T-helper 9 cell (primary cell): Measurements from ENCODE around the gene ALB.

Experiments
- DNase-seq: peaks from one replicate; pipeline ENCODE4 v3.0.0-alpha.2; 2020

Gene ALB

DNA sequence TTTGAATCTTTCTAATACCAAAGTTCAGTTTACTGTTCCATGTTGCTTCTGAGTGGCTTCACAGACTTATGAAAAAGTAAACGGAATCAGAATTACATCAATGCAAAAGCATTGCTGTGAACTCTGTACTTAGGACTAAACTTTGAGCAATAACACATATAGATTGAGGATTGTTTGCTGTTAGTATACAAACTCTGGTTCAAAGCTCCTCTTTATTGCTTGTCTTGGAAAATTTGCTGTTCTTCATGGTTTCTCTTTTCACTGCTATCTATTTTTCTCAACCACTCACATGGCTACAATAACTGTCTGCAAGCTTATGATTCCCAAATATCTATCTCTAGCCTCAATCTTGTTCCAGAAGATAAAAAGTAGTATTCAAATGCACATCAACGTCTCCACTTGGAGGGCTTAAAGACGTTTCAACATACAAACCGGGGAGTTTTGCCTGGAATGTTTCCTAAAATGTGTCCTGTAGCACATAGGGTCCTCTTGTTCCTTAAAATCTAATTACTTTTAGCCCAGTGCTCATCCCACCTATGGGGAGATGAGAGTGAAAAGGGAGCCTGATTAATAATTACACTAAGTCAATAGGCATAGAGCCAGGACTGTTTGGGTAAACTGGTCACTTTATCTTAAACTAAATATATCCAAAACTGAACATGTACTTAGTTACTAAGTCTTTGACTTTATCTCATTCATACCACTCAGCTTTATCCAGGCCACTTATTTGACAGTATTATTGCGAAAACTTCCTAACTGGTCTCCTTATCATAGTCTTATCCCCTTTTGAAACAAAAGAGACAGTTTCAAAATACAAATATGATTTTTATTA lies 28.3 kb downstream of the ALB start:
- DNase-seq: no peak

DNA sequence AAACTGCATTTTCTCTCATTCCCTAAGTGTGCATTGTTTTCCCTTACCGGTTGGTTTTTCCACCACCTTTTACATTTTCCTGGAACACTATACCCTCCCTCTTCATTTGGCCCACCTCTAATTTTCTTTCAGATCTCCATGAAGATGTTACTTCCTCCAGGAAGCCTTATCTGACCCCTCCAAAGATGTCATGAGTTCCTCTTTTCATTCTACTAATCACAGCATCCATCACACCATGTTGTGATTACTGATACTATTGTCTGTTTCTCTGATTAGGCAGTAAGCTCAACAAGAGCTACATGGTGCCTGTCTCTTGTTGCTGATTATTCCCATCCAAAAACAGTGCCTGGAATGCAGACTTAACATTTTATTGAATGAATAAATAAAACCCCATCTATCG lies 29.1 kb downstream of the ALB start:
- DNase-seq: no peak

DNA sequence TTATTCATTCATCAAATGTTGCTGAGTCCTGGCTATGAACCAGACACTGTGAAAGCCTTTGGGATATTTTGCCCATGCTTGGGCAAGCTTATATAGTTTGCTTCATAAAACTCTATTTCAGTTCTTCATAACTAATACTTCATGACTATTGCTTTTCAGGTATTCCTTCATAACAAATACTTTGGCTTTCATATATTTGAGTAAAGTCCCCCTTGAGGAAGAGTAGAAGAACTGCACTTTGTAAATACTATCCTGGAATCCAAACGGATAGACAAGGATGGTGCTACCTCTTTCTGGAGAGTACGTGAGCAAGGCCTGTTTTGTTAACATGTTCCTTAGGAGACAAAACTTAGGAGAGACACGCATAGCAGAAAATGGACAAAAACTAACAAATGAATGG lies 30.2 kb downstream of the ALB start:
- no peak for DNase-seq

GRCh38 chr4:73435984-73436383 lies 31.9 kb downstream of the ALB start, which contains the start of gene AFP:
TSS of gene AFP (plus strand) at chr4:73436221. CDS start at chr4:73436263, 42 bp downstream.
- DNase-seq: no peak

- no peak for DNase-seq
Measured at GRCh38 chr4:73436674-73437557, 32.8 kb downstream of the ALB start.

- no peak for DNase-seq
Measured at GRCh38 chr4:73437558-73437956, 33.5 kb downstream of the ALB start.

DNA sequence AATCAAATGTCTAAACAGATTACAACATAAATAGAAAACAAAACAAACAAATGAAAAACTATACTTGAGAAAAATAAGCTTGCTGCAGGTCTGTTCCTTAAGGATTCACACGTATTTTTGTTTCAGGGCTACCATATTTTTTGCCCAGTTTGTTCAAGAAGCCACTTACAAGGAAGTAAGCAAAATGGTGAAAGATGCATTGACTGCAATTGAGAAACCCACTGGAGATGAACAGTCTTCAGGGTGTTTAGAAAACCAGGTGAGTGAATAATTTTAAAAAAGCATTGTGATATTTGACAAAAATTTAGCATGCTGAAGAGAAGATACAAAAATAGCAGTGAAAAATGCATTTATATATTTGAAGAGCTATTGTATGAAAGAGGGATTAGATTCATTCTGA lies 34.0 kb downstream of the ALB start:
- DNase-seq: no peak

DNA sequence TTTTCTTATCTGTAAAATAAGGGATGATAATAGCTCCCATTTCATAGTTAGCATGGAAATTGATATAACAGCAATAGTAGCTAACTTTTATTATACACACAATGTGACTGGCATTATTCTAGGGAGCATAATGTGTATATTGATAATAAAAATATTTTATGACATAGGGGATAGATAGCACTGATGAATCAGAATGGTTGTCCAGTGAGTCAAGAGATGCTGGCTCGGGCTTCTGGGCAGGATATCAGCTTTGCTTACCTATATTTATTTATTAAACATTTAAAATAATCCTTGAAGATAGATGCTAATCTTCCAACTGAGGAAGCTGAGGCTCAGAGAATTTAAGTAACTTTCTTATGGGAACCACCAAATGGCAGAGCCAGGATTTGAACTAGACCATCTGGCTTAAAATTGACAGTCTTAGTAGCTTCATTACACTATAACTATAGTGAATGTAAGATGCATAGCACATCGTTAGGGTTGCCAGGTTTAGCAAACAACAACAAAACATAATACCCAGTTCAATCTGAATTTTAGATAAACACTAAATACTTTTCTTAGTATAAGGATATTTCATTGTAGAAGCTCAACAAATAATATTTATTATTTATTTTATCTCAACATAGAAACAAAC lies 34.6 kb downstream of the ALB start:
- DNase-seq: no peak

- DNase-seq: no peak
Measured at GRCh38 chr4:73439445-73439844, 35.4 kb downstream of the ALB start.

- no peak for DNase-seq
Measured at GRCh38 chr4:73439991-73440390, 35.9 kb downstream of the ALB start.

DNA sequence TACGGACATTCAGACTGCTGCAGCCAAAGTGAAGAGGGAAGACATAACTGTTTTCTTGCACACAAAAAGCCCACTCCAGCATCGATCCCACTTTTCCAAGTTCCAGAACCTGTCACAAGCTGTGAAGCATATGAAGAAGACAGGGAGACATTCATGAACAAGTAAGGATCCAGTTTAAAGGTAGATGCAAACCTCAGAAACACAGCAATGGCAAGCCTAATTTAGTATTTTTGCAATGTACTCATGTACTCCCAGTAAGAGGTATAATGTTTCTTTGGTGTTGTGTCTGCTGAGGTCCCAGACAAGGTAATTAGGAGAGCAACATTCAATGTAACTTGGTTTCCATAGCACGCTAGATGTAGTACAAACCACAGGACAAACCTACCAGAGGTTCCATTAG lies 36.6 kb downstream of the ALB start:
- no peak for DNase-seq

GRCh38 chr4:73442275-73442674 lies 38.2 kb downstream of the ALB start:
- DNase-seq: no peak

DNA sequence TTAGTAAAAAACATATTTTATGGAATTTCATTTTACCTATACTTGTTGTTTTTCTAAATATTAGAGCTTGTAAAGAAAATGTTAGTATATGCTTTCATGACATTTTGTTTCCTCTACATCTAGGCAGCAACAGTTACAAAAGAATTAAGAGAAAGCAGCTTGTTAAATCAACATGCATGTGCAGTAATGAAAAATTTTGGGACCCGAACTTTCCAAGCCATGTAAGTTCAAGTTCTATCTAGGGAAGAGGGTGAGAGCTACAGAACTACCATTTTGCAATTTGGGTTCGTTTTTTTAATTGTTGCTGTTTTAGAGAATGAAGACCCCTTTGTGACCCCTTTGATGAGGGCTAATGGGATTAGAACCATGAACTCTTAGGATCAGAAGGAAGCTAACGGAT lies 39.1 kb downstream of the ALB start:
- DNase-seq: no peak

GRCh38 chr4:73445383-73446335 lies 41.6 kb downstream of the ALB start:
- no peak for DNase-seq

DNA sequence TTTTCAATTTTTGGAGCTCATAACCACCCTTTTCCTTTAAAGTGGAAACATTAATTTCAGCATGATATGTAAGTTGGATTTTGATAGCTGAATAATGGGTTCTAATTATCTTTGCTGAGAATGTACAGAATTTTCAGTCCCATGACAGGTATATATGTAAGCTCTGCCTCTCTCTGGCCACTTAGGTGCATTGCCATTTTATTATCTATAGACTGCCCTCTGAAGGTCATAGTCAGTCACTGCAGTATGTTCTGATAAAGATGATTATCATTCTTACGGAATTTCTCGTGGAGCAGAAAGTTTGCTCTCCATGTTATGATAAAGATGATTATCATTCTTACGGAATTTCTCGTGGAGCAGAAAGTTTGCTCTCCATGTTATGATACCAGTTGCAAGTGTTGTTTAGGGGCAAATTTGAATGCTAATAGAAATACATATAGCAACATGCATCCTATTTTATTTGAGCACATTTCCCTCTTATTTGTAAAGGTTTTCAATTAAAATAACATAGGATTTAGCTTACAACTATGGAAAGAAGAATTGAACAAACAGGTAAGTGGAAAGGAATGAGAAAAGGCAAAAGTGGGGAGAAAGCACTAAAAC lies 42.4 kb downstream of the ALB start:
- no peak for DNase-seq

DNA sequence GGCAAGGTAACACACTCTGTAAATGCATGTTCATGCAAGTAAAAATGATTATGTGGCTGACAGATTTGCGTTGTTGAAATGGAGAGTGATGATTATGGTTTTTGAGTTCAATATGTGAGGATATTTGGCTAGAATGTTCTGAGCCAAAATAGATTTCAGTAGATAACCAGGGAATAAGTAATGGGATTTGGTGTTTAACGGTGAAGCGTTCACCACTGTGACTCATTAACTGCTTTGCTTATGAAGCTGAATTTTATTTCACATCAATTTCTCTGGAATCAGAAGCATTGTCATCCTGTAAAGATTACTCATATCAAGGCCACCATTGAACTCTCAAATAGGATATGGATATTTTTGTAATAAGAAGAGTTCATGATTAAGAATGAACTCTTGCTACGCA lies 43.6 kb downstream of the ALB start:
- no peak for DNase-seq

DNA sequence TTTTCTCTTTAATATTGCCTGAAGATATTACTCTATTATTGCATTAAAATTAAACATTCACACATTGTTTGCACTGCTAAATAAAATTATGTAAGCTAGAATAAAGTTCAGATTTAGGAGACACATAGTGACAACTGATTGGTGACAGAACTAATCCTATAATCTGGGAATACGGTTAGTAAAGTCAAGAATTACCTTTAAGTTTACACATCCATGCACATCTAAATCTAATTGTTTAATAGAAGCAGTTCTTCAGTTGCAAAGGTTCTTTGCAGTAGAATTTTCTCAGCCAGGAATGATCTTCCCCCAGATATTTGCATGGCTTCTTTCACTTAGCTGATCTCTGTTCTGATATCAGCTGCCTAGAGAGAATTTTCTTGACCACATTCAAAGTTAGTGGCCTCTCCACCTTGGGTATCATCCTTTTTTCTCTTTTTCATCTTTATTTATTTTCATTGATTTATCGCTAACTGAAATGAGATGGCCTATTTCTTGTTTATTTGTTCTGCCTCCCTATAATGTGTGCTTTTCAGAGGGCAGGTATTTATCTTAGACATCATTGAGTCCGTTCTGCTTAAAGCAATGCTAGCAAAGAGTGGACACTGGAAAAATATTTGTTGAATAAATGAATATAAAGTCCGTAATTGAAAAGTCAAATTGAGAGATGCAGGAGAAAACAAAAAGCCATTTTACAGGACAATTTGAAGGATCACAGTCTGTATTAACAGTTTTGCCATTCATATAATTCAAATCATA lies 44.5 kb downstream of the ALB start:
- no peak for DNase-seq

DNA sequence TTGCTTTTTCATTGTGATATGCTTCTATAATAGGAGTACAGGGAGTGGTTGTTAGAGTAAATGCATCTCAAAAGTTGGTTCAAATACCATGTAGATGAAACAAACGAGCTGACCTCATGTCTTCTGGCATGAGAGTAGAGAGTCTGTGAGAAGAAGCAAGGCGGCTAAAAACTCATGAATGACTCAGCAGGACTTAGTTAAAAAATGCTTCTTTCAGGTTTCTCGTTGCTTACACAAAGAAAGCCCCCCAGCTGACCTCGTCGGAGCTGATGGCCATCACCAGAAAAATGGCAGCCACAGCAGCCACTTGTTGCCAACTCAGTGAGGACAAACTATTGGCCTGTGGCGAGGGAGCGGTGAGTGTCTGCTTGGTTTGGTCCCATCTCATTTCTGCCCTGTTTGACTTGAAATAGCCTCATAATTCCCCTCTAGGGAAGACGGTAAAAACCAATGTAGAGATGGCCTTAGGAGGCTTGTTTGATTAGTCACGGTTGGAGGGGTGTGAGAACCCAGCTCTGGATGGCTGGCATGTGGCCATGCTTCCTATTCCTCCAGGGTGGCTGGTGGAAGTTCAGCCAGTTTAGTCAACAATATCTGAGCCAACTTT lies 46.4 kb downstream of the ALB start:
- no peak for DNase-seq

DNA sequence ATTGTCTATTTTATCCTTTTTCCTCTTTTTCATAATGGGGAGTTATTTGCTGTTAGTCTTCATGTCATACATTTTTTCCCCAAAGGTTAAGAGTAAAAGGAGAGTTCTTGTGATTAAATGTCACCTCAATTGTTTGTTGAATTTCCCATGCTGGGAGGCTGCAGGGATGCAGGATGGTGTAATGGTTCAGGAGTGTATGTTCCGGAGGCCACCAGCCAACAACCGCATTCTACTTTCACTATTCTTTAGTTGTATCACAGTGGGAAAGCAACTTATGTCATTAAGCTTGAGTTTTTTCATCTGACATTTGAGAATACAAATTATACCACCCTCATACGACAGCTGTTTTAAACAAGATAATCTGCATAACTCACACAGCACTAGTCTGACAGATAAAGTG lies 47.3 kb downstream of the ALB start:
- no peak for DNase-seq

DNA sequence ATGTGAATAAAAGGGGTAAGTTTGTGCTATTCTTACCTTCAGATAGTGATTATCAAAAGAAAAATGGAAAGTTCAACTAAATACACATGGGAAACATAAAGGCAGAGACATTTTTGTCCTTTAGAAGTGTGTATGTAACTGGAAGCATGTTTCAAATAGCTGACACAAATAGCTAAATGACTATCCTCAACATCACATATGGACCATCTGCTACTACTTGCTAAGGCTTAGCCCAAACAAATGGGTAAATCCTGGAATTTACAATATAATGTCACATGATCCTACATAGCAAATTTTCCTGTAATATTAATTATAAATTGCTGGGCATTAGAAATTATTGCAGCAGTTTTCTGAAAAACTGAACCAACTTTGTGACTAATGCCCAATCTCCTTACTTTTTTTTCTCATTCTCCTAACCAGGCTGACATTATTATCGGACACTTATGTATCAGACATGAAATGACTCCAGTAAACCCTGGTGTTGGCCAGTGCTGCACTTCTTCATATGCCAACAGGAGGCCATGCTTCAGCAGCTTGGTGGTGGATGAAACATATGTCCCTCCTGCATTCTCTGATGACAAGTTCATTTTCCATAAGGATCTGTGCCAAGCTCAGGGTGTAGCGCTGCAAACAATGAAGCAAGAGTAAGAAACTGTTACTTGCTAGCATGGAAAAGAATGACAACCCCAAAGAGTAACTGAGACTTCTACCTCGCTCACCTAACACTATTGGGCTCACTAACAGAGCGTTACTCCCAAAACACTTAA lies 48.1 kb downstream of the ALB start:
- no peak for DNase-seq
